OCI-M1 (cell line): Measurements from ENCODE around the gene DCDC2B.

ENCODE experiments used
- DNase-seq: peaks from one replicate; lab custom pipeline; 2025; lab: John Stamatoyannopoulos, UW

The DCDC2B gene

DNA sequence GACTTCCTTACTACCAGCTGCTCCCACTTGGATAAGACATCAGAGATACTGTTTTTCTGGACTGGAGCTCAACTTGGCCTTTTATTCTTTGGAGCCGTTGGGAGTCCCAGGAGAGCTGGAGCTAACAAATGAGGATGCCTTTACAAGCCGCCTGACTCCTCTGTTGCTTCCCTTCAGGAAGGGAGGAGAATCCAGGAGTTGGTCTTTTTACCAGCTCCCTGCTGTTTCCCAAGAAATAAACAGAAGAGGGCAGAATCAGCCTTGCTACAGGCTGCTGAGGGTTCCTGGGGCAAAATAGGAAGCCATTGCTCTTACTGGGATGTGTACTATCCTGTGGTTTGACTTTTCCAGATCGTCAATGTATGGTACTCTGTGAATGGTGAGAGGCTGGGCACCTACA is 14.8 kb downstream of the DCDC2B start:
- no peak for DNase-seq

DNA sequence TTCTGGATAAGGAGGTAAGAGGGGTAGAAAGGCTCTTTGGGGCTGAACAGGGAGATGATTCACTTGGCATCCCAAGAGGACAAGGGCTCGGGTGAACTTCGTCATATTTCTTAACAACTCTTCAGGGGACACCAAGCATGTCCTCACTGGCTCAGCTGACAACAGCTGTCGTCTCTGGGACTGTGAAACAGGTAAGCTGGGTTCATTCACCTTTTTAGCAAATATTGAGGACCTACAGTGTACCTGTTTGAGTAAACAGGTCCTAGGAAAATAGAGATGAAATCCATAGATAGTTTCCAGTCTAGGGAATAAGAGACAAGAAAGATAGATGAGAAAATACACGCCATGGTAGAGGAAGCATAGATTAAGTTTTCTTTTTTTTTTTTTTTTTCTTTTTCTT is 15.4 kb downstream of the DCDC2B start:
- no peak for DNase-seq

DNA sequence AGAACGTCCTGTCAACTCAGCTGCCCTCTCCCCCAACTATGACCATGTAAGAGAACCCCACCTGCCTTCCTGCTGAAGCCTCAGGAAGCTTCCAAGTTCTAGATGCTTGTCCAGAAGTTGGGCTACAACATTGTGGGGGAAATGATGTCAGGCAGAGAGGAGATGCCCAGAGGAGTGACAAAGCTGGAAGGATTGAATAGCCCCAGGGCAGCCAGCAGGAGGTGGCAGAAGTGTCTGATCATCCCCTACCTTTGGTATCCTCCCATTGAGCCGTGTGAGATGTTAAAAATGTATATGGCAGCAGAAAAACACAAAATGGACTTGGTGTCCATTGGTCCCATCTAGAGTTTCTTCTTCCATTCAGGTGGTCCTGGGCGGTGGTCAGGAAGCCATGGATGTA is 19.9 kb downstream of the DCDC2B start:
- DNase-seq: no peak

DNA sequence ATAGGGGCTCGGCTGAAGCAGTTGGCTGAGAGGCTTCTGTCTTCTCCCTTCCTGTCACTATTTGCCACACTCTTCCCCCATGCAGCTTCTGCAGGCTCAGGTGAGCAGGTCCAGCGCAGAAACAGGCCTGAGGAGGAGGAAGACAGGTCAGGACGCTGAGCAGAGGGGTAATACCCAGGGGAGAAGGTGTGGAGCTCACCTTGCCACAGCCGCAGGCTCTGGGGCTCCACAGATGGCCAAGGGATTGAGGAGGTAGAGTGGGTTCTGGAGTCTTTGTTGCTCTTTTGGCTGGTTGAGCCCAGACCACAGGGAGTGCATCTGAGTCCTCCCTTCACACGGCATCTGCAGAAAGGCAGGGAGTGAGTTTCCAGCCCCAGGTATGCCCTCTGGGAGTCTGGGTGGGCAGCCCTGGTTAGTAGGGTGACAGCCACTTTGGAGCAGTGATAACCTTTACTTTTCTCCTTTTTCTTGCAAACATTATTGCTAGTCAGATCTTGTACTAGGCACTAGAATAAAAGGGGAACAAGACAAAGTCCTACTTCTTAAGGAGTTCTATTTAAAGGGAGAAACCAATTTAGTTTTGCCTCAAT is 23.0 kb downstream of the DCDC2B start:
- DNase-seq: no peak

DNA sequence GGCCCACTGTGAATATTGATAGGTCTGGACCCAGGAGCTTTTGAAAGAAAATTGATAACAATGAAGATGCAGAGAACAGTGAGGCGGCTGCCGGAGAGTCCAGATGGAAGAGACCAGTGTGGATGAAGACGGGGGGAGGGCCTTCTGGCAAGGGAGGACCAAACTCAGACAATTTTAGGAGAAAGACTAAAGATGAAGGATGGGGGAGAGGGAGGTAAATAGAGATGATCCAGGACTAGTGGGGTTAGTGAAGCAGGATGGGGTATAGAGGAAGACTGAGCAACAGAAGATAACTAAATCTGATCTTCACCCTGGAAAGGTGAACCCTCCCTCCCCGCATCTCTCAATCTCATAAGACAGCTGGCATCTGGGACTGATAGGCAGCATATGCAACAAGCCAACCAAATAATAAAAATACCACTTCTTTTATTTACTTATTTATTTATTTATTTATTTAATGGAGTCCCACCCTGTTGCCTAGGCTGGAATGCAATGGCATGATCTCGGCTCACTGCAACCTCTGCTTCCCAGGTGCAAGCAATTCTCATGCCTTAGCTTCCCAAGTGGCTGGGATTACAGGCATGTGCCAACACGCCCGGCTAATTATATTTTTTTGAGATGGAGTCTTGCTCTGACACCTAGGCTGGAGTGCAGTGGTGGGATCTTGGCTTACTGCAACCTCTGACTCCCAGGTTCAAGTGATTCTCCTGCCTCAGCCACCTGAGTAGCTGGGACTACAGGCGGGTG is 23.8 kb downstream of the DCDC2B start:
- DNase-seq: no peak

DNA sequence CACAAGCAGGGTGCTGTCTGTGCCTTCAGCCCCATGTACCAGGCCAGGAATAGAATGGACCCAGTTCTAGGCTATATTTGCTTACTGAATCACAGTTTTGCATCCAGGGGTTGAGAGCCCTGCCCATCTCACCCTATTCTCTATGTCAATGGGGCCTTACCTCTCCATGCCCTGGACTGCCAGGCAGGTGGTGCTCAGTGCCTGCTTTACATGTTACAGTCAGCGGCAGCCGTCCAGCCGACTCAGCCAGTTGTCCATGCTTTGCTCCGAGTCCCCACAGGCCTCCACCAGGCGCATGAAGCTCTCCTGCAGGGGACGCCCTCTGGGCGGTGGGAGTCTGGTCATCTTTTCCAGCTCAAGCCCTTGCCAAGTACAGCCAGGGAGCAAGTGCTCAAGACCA is 25.9 kb downstream of the DCDC2B start:
- DNase-seq: no peak

DNA sequence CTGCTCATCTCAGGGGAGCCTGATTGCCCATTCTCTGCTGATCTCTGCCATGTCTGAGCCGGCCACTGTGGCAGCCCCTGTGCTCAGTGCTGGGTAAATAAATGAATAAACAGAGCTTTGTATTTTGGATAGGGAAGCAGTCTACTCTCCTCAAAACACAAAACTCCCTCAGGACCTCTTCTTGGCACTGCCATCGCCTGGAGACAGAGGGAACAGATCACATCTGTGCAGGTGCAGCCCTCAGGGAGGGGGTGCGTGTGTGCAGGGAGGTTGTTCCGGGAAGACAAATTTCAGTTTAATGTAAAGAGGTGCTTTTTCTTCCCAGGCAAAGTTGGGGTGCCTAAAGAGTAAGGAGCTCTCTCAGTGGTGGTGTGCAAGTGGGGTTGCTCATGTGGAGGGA is 30.4 kb downstream of the DCDC2B start:
- no peak for DNase-seq

DNA sequence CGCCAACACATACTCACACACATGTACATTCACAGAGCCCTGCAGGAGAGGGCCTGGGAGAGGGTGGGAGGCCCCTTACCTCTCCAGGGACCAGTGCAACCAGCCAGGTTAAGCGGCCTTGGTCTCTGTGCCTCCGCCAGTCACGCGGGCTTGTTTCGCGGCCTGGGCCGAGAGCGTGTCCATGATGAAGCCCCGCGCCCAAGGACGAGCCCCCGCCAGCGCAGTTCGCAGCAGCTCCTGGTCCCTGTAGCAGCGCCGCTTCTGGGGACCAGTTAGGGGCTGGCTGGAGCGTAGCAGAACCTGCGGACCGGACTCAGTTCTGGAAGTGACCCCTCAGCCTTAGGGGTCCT is 30.9 kb downstream of the DCDC2B start:
- no peak for DNase-seq

DNA sequence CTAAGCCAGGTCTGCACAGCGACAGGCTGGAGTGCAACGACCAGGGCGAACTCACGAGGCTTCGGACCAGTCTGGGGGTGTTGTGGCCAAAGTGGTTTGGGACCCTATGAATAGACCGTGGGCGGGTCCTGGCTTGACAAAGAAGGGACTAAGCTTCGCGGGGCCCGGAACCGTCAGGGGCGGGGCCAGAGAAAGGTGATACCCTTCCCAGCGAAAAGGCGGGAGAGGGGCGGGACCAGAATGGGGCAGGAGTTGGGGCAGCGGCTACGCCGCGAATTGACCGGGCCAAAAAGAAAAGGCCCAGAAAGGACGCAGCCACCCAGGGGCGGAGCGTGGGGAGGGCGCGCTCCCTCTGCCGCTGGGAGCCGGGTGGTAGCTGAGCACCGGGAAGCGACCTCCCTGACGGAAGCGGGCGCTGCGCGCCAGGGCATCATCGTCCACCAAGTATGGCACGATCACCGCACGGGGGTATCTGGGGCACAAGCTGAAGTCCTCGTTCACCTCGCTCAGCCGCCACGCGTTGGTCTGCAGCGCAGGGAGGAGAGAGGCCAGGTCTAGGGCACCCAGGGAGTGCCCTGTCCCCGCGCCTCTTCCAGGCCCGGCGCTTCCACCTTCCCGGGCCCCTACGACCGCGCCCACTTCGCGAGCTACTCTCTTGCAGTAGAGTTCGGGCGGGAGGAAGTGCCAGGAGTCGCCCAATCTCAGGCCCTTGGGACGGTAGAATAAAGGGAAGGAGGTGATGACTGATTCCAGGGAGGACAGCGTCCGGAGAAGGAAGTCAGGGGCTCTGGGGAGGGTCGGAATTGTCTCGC is 31.5 kb downstream of the DCDC2B start:
- peak; percentile 71 for DNase-seq

DNA sequence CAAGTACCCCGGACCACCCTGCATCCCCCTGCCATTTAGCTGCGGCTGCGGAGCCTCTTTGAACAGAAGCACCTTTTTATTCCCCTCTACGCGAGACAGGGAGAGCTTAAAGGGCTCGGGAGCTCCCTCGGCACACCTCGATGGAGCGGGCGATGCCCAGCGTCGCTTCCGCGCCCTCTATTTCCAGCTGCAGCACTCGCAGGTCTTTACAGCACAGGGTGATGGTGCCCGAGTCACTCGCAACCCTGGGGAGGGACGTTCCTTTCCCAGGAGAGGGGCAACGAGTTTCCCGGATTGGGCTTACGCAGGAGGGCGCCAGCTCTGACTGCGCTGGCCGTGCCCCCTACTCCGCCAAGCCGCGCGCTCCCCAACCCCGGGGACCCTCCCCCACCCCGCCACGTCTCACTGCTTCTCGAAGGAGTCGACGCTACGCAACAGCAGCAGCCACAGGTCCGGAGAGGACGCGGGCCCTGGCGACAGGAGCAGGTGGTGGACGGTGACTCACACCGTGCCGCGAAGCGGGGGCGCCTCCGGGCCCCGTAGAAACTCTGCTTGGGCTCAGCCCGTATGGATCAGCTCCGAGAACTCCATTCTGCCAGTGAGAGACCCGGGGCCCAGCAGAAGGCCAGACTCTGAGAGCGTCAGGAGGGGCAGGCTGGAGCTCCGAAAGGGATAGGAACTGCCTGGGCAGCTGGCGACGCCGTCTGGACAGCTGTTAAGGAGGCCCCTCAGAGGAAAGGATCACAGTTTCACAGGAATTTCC is 32.3 kb downstream of the DCDC2B start:
- peak; percentile 52 for DNase-seq

DNA sequence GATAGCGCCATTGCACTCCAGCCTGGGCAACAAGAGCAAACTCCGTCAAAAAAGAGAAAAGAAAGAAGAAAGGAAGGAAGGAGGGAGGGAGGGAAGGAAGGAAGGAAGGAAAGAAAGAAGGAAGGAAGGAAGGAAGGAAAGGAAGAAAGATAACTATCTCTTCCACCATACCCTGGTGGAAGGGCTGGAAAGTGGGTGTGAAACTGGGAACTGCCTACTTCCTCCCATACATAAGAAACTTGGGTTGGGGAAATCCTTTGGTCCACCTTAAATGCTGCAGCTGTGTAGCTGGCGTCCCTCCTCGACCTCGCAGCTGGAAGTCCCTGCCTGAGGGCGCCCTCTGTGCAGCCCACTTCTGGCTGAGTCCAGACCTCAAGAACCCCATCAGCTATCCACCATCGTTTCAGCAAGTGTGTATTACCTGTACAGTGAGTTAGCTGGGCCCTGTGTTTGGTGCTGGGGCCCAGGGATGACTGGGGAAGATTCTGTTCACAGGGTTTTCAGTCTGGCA is 33.5 kb downstream of the DCDC2B start:
- DNase-seq: peak; percentile 33

DNA sequence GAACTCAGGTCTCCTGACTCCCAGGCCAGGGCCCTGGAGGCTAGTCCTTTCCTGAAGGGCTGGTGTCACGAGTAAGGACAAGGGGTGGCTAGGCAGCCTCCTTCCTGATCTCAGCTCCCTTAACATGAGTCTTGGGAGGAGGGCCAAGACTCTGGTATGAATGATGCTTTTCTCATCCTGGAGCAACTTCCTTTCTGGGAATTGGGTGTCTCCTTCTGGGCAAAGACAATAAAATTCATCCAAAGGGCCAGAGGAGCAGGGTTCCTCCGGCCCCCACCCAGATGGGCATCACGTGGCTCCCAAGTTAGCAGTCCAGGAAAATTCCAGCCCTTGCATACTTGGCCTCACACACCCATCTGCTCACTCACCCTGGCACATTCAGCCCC is 38.0 kb downstream of the DCDC2B start, which contains the start of gene FAM167B:
FAM167B (plus strand) TSS at position 335 of the 386 bp plus-strand sequence. CDS start 200 bp downstream, outside the sequence.
- no peak for DNase-seq

DNA sequence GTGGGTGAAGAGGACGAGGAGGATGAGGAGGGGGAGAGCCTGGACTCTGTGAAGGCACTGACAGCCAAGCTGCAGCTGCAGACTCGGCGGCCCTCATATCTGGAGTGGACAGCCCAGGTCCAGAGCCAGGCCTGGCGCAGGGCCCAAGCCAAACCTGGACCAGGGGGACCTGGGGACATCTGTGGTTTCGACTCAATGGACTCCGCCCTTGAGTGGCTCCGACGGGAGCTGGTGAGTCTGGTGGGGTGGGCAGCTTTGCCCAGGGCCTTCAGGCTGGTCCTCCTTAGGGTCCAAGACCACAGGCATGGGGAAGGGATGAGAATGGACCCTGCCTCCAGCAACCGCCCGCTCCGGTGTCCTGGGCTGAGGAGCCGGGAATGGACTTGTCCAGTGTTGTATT is 38.6 kb downstream of the DCDC2B start:
- no peak for DNase-seq

DNA sequence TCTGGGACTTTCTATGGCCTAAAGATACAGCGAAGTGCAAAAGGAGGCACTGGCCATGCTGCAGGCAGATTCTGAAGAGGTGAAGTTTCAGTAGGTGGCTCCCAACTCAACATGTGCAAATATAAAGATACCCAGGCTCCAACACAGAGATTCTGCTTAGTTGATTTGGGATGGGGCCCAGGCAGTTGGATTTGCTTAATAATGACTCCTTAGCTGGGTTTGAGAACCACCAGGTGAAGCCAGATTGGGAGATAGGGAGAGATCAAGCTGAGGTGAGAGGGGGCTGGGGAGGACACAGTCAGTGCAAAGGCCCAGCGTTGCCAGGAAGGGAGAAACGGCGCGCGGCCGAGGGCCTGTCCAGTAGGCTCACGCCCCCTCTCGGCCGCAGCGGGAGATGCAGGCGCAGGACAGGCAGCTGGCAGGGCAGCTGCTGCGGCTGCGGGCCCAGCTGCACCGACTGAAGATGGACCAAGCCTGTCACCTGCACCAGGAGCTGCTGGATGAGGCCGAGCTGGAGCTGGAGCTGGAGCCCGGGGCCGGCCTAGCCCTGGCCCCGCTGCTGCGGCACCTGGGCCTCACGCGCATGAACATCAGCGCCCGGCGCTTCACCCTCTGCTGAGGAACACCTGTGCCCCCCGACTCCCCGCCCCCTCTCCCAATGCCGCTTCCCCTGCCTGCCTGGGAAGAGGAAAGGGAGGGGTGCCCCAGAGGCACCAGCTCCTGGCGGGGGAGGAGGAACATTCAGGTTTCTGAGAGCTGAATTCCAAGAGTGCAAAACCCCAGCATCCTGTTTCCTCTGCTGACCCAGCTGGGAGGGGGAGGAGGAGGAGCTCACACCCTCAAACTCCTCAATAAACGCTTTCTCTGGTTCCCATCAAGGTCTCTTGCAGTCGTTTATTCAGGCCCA is 39.3 kb downstream of the DCDC2B start:
- peak; percentile 73 for DNase-seq

DNA sequence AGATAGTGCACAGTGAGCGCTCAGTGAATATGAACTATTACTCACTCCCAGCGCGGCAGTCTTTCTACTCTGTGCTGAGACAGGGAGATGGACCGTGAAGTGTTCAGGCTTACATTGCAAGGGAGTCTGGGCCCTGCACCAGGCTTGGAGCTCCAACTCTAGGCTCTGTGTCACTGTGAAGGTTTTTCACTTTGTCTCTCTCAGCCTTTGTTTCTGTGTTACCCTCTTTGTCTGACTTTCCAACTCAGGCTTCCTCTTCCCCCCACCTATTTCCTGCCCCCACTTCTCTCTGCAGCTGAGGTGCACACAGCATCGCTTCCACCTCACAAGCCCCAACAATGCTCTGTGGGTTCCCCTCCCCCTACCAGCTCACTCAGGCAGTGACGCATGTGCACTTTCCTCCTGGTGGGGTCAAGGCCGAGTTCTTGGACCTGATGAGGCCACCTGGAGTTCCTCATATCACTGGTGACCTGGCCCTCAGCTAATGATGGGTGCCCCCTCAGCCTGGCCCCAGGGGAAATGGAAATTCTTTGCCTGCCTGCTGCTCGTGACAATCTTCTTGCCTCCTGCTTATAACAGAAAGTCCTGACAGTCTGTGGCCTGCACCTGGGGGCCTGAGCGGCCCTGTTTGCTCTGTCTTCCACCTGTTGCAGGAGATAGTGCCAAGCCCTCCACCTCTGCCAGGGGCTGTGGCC is 41.1 kb downstream of the DCDC2B start:
- no peak for DNase-seq

DNA sequence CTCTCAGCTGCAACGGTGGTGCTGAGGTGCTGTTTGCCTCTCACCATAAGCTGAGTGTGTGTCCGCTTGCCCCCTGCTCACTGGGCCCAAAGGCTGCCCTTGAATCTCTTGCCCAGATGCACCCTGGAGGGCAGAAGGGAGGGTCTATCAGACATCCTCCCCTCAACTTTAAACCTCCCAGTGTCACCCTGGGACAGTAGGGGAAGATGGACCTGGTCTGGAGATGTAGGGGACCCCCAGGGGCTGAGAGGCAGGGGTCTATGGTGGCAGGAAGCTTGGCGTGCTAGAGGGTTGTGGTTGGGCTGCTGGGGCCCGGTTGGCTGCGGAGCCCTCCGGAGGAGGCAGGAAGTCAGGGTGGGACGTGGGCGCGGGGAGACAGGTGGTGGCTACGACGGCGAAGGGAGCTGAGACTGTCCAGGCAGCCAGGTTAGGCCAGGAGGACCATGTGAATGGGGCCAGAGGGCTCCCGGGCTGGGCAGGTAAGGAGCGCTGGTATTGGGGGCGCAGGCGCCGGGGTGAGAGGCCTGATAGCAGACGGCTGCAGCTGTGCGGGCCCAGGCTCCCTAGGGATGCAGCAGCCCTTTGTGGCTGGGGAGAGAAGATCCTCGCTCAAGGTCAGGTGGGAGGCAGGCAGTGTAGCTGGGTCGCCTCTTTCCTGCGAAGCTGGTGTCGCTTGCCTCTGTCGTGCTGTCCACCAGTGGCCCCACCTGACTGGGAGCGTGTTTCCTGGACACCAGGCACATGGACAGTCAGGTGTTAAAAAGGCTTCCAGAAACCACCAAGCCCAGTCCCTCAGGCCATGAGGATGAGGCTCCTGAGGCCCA is 42.2 kb downstream of the DCDC2B start, which contains the start of gene LCK:
LCK (plus strand) TSS at position 373 of the 824 bp plus-strand sequence. CDS start 23,065 bp downstream, outside the sequence.
- no peak for DNase-seq

DNA sequence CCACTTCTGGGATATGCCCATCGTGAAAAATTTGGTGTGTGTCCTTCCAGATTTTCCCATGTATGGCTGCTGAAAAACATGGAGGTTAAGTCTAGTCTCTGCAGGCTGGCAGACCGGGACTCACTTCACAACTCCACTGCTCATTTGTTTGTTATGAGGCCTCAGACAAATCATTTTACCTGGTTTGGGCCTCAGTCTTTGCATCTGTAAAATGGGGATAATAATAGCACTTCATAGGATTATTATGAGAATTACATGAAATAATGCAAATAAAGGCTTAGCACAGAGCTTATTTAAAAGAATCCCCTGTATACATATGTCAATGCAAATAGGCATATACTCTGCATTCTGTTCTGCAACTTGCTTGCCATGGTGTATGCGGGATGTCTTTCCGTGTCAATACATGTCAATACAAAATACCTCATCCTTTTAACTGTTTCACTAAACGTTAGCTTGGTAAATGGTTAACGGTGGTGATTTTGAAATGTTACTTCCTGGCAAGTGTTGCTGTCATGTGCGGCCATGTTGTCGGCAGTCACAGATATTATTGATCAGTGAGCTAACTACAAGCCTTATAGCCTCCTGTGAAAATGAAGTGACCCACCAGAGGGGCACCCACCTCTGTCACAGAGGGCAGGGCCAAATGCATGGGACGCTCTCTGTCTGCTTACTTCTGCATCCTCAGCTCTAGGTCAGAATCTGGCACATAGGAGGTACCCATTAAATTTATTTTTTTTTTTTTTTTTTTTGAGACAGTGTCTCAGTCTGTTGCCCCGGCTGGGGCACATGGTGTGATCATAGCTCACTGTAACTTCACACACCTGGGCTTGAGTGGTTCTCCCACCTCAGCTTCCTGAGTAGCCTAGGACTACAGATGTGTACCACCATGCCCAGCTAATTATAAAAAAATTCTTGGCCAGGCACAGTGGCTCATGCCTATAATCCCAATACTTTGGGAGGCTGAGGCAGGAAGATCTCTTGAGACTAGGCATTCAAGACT is 46.5 kb downstream of the DCDC2B start:
- DNase-seq: no peak
